GM23248 (cell line): ENCODE measurements around the gene PLCH2. TPM values are rescaled to one million over a fixed set of nuclear protein-coding genes. Genes with fewer than 3 reads are reported as not detected.
"Not testable (repeated sequence)": the region's sequence is repeated elsewhere in the genome, so short reads cannot be mapped to it uniquely, and the experiment has no call there.

Source experiments
- DNase-seq: peaks from one replicate; pipeline ENCODE4 v3.0.0-alpha.2; 2015
- H2AFZ ChIP-seq: fragments of 200-600 bp; sonication (generic); 2 replicates; pipeline ENCODE4 v1.6.1; 2016; ENCODE audit warnings: antibody characterized with exemption
- H3F3A ChIP-seq: fragments of 200-600 bp; sonication (generic); 2 replicates; pipeline ENCODE4 v1.6.1; 2016; ENCODE audit warnings: mild to moderate bottlenecking, antibody characterized with exemption, mixed run types; ENCODE audit not compliant: insufficient read depth
- H3K27ac ChIP-seq: fragments of 200-600 bp; sonication (generic); 2 replicates; pipeline ENCODE4 v1.5.1; 2016; ENCODE audit warnings: mild to moderate bottlenecking
- H3K27me3 ChIP-seq: fragments of 200-600 bp; sonication (generic); replicated peaks from 2 replicates; pipeline ENCODE4 v1.6.1; 2016; ENCODE audit warnings: mild to moderate bottlenecking; ENCODE audit not compliant: insufficient read depth
- H3K36me3 ChIP-seq: fragments of 200-600 bp; sonication (generic); 2 replicates; pipeline ENCODE4 v1.6.1; 2016; ENCODE audit warnings: low read depth, mild to moderate bottlenecking
- H3K4me1 ChIP-seq: fragments of 200-600 bp; sonication (generic); 2 replicates; pipeline ENCODE4 v1.6.1; 2016; ENCODE audit warnings: mild to moderate bottlenecking; ENCODE audit not compliant: insufficient read depth
- H3K4me2 ChIP-seq: fragments of 200-600 bp; sonication (generic); one replicate; pipeline ENCODE4 v1.6.1; 2016; ENCODE audit warnings: mild to moderate bottlenecking; ENCODE audit not compliant: unreplicated experiment
- H3K4me3 ChIP-seq: fragments of 200-600 bp; sonication (generic); 2 replicates; pipeline ENCODE4 v1.5.1; 2016; ENCODE audit warnings: mild to moderate bottlenecking
- H3K79me2 ChIP-seq: fragments of 200-600 bp; sonication (generic); 2 replicates; pipeline ENCODE4 v1.6.1; 2016; ENCODE audit warnings: mild to moderate bottlenecking; ENCODE audit not compliant: insufficient read depth
- H3K9ac ChIP-seq: fragments of 200-600 bp; sonication (generic); 2 replicates; pipeline ENCODE4 v1.6.1; 2016; ENCODE audit warnings: mild to moderate bottlenecking
- H3K9me2 ChIP-seq: fragments of 200-600 bp; sonication (generic); 2 replicates; pipeline ENCODE4 v1.6.1; 2016; ENCODE audit warnings: mixed run types, mild to moderate bottlenecking, moderate library complexity; ENCODE audit not compliant: insufficient read depth
- H3K9me3 ChIP-seq: fragments of 200-600 bp; sonication (generic); one replicate; pipeline ENCODE4 v1.6.1; 2017; ENCODE audit warnings: low read depth
- H4K20me1 ChIP-seq: fragments of 200-600 bp; sonication (generic); 2 replicates; pipeline ENCODE4 v1.6.0; 2016; ENCODE audit not compliant: insufficient read depth
- EZH2 ChIP-seq: fragments of 200-600 bp; sonication (generic); IDR thresholded peaks from 2 replicates; pipeline ENCODE4 v1.6.1; 2018; ENCODE audit warnings: antibody characterized with exemption, mild to moderate bottlenecking; ENCODE audit not compliant: insufficient read depth, poor library complexity, severe bottlenecking
- EZH2phosphoT487 ChIP-seq: fragments of 200-600 bp; sonication (generic); IDR thresholded peaks from 2 replicates; pipeline ENCODE4 v1.6.1; 2018; ENCODE audit warnings: antibody characterized with exemption, moderate library complexity, mild to moderate bottlenecking, low read depth; ENCODE audit not compliant: insufficient read depth
- WGBS, 2 experiments: methylation state at CpG; one replicate each; pipeline ENCODE4 v1.1.6; 2015 to 2017; ENCODE audit warnings: low lambda C conversion rate in 2 of 2, low coverage in 1 of 2; ENCODE audit errors: missing lambda C conversion rate in 2 of 2; 5-methylcytosine and 5-hydroxymethylcytosine counted together
- in situ Hi-C: fragments of 300-500 bp; cut with MboI; formaldehyde crosslinking; loops from 2 replicates; pipeline ENCODE4 v1.15.0; 2020
- polyA plus RNA-seq: library from polyadenylated mRNA; unstranded; fragments of >200 nt; fragmentation: Nextera tagmentation; extraction: Ambion mirVana; gene quantifications from 2 replicates; pipeline ENCODE4 v1.2.1, GENCODE V29; 2016
- total RNA-seq: library from RNA; depleted of rRNA; stranded (reverse); fragments of >200 nt; shearing (Covaris generic); gene quantifications from 2 replicates; pipeline ENCODE4 v1.2.3, GENCODE V29; 2014

Gene PLCH2
- total and polyA plus RNA-seq, 2 experiments from 2014 or later = not detected

- DNase-seq = no peak
- no peaks in the 10 kb centered on the region for H3K9me2 ChIP-seq
- 76 to 80% methylated on average over 10 of the region's 10 CpGs for WGBS, 2 experiments
- TF ChIP-seq EZH2 = no peak
- no peak for TF ChIP-seq EZH2phosphoT487
- no peaks in the 10 kb centered on the region for H3K9me3 ChIP-seq
- peaks cover 16% of the 10 kb centered on the region for H3K4me1 ChIP-seq
- no peak overlapping the region for H3K27ac ChIP-seq
- H3K4me2 ChIP-seq = no peak overlapping the region
- no peaks in the 10 kb centered on the region for H3K79me2 ChIP-seq
- in situ Hi-C loops = no loop called here
- no peaks in the 10 kb centered on the region for H4K20me1 ChIP-seq
- no peaks in the 10 kb centered on the region for H3F3A ChIP-seq
- no peaks in the 10 kb centered on the region for H3K27me3 ChIP-seq
- no peaks in the 10 kb centered on the region for H3K36me3 ChIP-seq
- no peak overlapping the region for H3K4me3 ChIP-seq
- no peak overlapping the region for H2AFZ ChIP-seq
- H3K9ac ChIP-seq = no peak overlapping the region
Observed at GRCh38 chr1:2454227-2454626, 21.9 kb upstream of the PLCH2 start.

- Histone ChIP-seq H4K20me1 (no peaks in the 10 kb centered on the region), H3K9ac (no peak overlapping the region), H3K4me1 (peaks cover 16% of the 10 kb centered on the region), H3K79me2 (no peaks in the 10 kb centered on the region), H3K4me2 (no peak overlapping the region), H3K27me3 (no peaks in the 10 kb centered on the region), H2AFZ (no peak overlapping the region), H3K27ac (no peak overlapping the region), H3K4me3 (no peak overlapping the region), H3K9me2 (no peaks in the 10 kb centered on the region), H3K36me3 (no peaks in the 10 kb centered on the region), H3K9me3 (no peaks in the 10 kb centered on the region), H3F3A (no peaks in the 10 kb centered on the region)
- 53 to 57% methylated on average over 17 to 18 of the region's 21 CpGs for WGBS, 2 experiments
- DNase-seq = no peak
- in situ Hi-C loops = no loop called here
- TF ChIP-seq EZH2 = no peak
- TF ChIP-seq EZH2phosphoT487 = no peak
Observed at GRCh38 chr1:2455757-2456156, 20.3 kb upstream of the PLCH2 start.

DNA sequence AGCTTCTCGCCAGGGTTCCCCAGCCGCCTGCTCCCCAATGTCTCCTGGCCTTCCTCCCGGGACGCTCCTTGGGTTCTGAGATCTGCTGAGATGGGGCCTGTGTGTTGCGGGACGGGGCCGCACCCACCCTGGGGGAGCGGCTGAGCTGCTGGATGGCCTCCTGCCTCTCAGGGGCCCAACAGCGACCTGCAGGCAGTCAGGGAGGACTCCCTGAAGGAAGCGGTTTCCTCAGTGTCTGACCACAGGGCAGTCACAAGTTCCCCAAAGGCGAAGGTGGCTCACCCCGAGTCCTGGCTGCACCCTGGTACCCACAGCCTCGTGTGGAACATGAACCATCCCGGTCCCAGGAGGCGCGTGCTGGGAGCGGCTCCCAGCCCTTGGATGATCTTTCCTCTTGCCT is 18.6 kb upstream of the PLCH2 start:
- in situ Hi-C loops = no loop called here
- Histone ChIP-seq H3K4me1 (peaks cover 5% of the 10 kb centered on the region; the same call in 1 of the 2 replicates), H3K4me2 (no peak overlapping the region), H4K20me1 (no peaks in the 10 kb centered on the region), H3K9me3 (no peaks in the 10 kb centered on the region), H2AFZ (no peak overlapping the region), H3K27me3 (peaks cover 3% of the 10 kb centered on the region; the same call in 1 of the 2 replicates), H3K36me3 (no peaks in the 10 kb centered on the region), H3F3A (no peaks in the 10 kb centered on the region), H3K79me2 (no peaks in the 10 kb centered on the region), H3K9me2 (no peaks in the 10 kb centered on the region), H3K27ac (no peak overlapping the region), H3K4me3 (no peak overlapping the region), H3K9ac (no peak overlapping the region)
- DNase-seq = no peak
- 72 to 75% methylated on average over 17 of the region's 17 CpGs for WGBS, 2 experiments
- TF ChIP-seq EZH2 = no peak
- TF ChIP-seq EZH2phosphoT487 = no peak

GRCh38 chr1:2458687-2459086 is 17.4 kb upstream of the PLCH2 start:
- Histone ChIP-seq H3K9ac (no peak overlapping the region), H3K4me1 (no peaks in the 10 kb centered on the region), H3K79me2 (no peaks in the 10 kb centered on the region), H2AFZ (no peak overlapping the region), H3K4me3 (no peak overlapping the region), H4K20me1 (no peaks in the 10 kb centered on the region), H3K27ac (no peak overlapping the region), H3K4me2 (no peak overlapping the region), H3K27me3 (peaks cover 15% of the 10 kb centered on the region), H3F3A (no peaks in the 10 kb centered on the region), H3K36me3 (no peaks in the 10 kb centered on the region), H3K9me2 (no peaks in the 10 kb centered on the region), H3K9me3 (no peaks in the 10 kb centered on the region)
- no peak for DNase-seq
- TF ChIP-seq EZH2 (no peak), EZH2phosphoT487 (no peak)
- WGBS, 2 experiments = 68 to 71% methylated on average over 17 to 18 of the region's 18 CpGs
- in situ Hi-C loops = no loop called here

GRCh38 chr1:2459102-2459753 is 16.9 kb upstream of the PLCH2 start:
- H3K27ac ChIP-seq, H3K9me2 ChIP-seq, H4K20me1 ChIP-seq, DNase-seq, H3K4me3 ChIP-seq, H3F3A ChIP-seq, in situ Hi-C loops, H2AFZ ChIP-seq, H3K9me3 ChIP-seq, H3K36me3 ChIP-seq, H3K9ac ChIP-seq, H3K4me1 ChIP-seq, H3K79me2 ChIP-seq, H3K4me2 ChIP-seq: not testable (repeated sequence)
- peaks cover 21% of the 10 kb centered on the region for H3K27me3 ChIP-seq
- WGBS, 2 experiments = 64 to 78% methylated on average over 6 to 16 of the region's 16 CpGs
